ENCODE results near the gene ZGPAT. TPM values are rescaled to one million over a fixed set of nuclear protein-coding genes. Genes with fewer than 3 reads are reported as not detected.

The ZGPAT gene
- total and polyA plus RNA-seq, 2 donors (not counting 3 experiments of a cell fraction or from before 2014, with no cell fraction given): 23.1 to 29.3 TPM

DNA sequence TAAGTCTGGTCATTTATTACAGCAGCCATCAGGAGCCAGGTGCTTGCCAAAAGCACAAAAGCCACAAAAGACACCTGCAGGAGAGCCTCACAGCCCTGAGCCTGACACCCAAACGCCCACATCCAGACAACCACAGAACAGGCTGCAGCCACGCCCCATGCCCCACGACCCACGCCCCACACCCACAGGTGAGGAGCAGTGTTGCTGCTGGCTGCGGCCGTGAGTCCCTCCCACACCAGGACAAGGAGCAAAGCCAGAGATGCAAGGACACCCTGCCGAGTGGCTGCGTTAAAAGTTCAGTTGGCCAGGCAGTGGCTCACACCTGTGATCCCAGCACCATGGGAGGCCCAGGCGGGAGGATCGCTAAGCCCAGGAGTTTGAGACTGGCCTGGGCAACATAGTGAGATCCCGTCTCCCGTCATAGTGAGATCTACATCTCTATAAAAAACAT, 74.7 kb downstream of the ZGPAT start:
- Histone ChIP-seq H3K36me3 (ENCODE audit: control insufficient read depth in 2 of 2, extremely low read depth in 1 of 2, insufficient read depth in 2 of 2, low read length in 2 of 2) (no peaks in the 10 kb centered on the region), H4K20me1 (replicated peaks; ENCODE audit: control insufficient read depth, extremely low read depth, insufficient read depth, low read length) (no peaks in the 10 kb centered on the region), H3K4me1 (ENCODE audit: control insufficient read depth, extremely low read depth, insufficient read depth, low read length) (no peaks in the 10 kb centered on the region), H2AFZ (ENCODE audit: low read depth, low read length) (no peak overlapping the region), H3K79me2 (ENCODE audit: control insufficient read depth, insufficient read depth, low read length) (no peaks in the 10 kb centered on the region), H3K27ac (ENCODE audit: insufficient read depth, low read depth, low read length) (no peak overlapping the region), H3K9me3 (replicated peaks; ENCODE audit: control insufficient read depth, insufficient read depth, low read length) (no peaks in the 10 kb centered on the region), H3K27me3 (ENCODE audit: control insufficient read depth in 2 of 2, insufficient read depth in 2 of 2, low read length in 2 of 2) (no peaks in the 10 kb centered on the region), H3K9ac (replicated peaks; ENCODE audit: extremely low read depth, insufficient read depth, low read length) (no peak overlapping the region), H3K4me2 (ENCODE audit: insufficient read depth, low read length) (no peak overlapping the region), H3K4me3 (replicated peaks in 1 of 3; ENCODE audit: insufficient read depth in 1 of 3, low read depth in 1 of 3, low read length in 3 of 3) (no peak overlapping the region), H3K9me1 (replicated peaks; ENCODE audit: control insufficient read depth, extremely low read depth, insufficient read depth, low read length) (no peaks in the 10 kb centered on the region)
- FAIRE-seq: no peak
- no peak for DNase-seq (ENCODE audit: low read depth, low spot score)
- intact Hi-C loops (cut with micrococcal nuclease): no loop called here
- CTCF ChIA-PET: interaction anchor here (1.2 to 3.3 kb wide), 2 partner anchors 82 to 191 kb away, joined by 3 to 11 read pairs; partner anchors contain the start of gene TPD52L2
- BruUV-seq (replicated peaks): no TSS peak
- TF ChIP-seq, protein P1, sequence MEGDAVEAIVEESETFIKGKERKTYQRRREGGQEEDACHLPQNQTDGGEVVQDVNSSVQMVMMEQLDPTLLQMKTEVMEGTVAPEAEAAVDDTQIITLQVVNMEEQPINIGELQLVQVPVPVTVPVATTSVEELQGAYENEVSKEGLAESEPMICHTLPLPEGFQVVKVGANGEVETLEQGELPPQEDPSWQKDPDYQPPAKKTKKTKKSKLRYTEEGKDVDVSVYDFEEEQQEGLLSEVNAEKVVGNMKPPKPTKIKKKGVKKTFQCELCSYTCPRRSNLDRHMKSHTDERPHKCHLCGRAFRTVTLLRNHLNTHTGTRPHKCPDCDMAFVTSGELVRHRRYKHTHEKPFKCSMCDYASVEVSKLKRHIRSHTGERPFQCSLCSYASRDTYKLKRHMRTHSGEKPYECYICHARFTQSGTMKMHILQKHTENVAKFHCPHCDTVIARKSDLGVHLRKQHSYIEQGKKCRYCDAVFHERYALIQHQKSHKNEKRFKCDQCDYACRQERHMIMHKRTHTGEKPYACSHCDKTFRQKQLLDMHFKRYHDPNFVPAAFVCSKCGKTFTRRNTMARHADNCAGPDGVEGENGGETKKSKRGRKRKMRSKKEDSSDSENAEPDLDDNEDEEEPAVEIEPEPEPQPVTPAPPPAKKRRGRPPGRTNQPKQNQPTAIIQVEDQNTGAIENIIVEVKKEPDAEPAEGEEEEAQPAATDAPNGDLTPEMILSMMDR (IDR thresholded peaks at IDR 0.05; ENCODE audit: extremely low read depth in 1 of 2, insufficient read depth in 1 of 2, low read depth in 1 of 2, low read length in 2 of 2): no peak
- no peak for TF ChIP-seq GATA2 (IDR thresholded peaks at IDR 0.05; ENCODE audit: insufficient read depth, insufficient read length, low read depth, low read length)
- TF ChIP-seq MYC (IDR thresholded peaks at IDR 0.05; ENCODE audit: low read depth, low read length): no peak
- no peak for TF ChIP-seq JUN (IDR thresholded peaks at IDR 0.05; ENCODE audit: borderline replicate concordance, insufficient read depth, insufficient read length, low read depth)
- TF ChIP-seq POLR2A (IDR thresholded peaks at IDR 0.05; ENCODE audit: low read depth, low read length): no peak
- no peak for TF ChIP-seq POLR2AphosphoS5 (IDR thresholded peaks at IDR 0.05; ENCODE audit: insufficient read depth, low read depth, low read length)
- no peak for TF ChIP-seq EZH2 (IDR thresholded peaks at IDR 0.05; ENCODE audit: borderline replicate concordance, low read depth, low read length, severe bottlenecking)
- no peak for TF ChIP-seq MAX (IDR thresholded peaks at IDR 0.05; ENCODE audit: insufficient read depth, insufficient read length)
- no peak for TF ChIP-seq FOS (IDR thresholded peaks at IDR 0.05; ENCODE audit: borderline replicate concordance, insufficient read depth, low read length)
- dilution Hi-C loops (cut with MboI; ENCODE audit: extremely low pct_ligation_motif_present, low sequenced_read_pairs): no loop called here
- POLR2A ChIA-PET: no interaction called here
